K562 (cell line): ENCODE measurements around the gene KIZ. TPM values are rescaled to one million over a fixed set of nuclear protein-coding genes. Genes with fewer than 3 reads are reported as not detected.

Source experiments
- ATAC-seq: fragments of 200-7000 bp; cut with Tn5 transposase; 3 replicates; pipeline ENCODE4 v1.9.1; 2020; ENCODE audit warnings: moderate library complexity
- BruUV-seq: library from RNA; stranded (reverse); fragments of 400-500 nt; replicated peaks from 2 replicates; lab custom pipeline; 2021; lab: Mats Ljungman, UMichigan
- CTCF ChIA-PET: fragments of 300-600 bp; formaldehyde crosslinking; extraction: SDS; loops from one replicate; lab custom pipeline; 2021; ENCODE audit warnings: low intra/inter-chr PET ratio; lab: Yijun Ruan, JAX
- POLR2A ChIA-PET: fragments of 300-600, 350-650 bp; sonication (Branson Sonifier 250); formaldehyde crosslinking; extraction: SDS; loops from one replicate; lab custom pipeline; 2021; ENCODE audit warnings: antibody characterized with exemption, inconsistent platforms; lab: Yijun Ruan, JAX
- DNase-seq, 4 experiments: peaks; one replicate each; pipeline versions ENCODE4 v3.0.0 to v3.0.0-alpha.2; 2011 to 2018; ENCODE audit warnings: low spot score in 3 of 4, mixed read lengths in 3 of 4; ENCODE audit errors: extremely low read depth in 1 of 4
- FAIRE-seq: peaks from 2 replicates; lab custom pipeline; 2011; peaks lifted over from hg19 to GRCh38; lab: Jason Lieb, UNC
- H2AFZ ChIP-seq: 2 replicates; pipeline ENCODE4 v1.6.0; 2011; ENCODE audit warnings: low read depth, low read length, control low read depth, inconsistent platforms
- H3K27ac ChIP-seq: fragments of 200-600 bp; 3 replicates; pipeline ENCODE4 v1.8.0; 2011; ENCODE audit warnings: low read depth, mild to moderate bottlenecking, control low read depth, inconsistent platforms, low read length, moderate library complexity, mixed read lengths; ENCODE audit errors: extremely low read depth
- H3K27me3 ChIP-seq, 2 experiments: fragments of 300-600 bp in 1 of 2; 2 replicates in 1 of 2; 3 replicates in 1 of 2; pipeline versions ENCODE4 v1.6.0 to v1.8.0; 2011; ENCODE audit warnings: inconsistent platforms in 2 of 2, low read length in 2 of 2, mild to moderate bottlenecking in 1 of 2, mixed read lengths in 1 of 2, moderate library complexity in 1 of 2; ENCODE audit not compliant: control insufficient read depth in 2 of 2, insufficient read depth in 2 of 2
- H3K36me3 ChIP-seq: fragments of 300-600 bp; 3 replicates; pipeline ENCODE4 v1.8.0; 2011; ENCODE audit warnings: mild to moderate bottlenecking, low read length, inconsistent platforms; ENCODE audit not compliant: control insufficient read depth, insufficient read depth
- H3K4me1 ChIP-seq, 2 experiments: fragments of 200-600 bp in 1 of 2; replicated peaks in 1 of 2; 2 replicates in 1 of 2; 3 replicates in 1 of 2; pipeline versions ENCODE4 v1.5.1 to v1.8.0; 2011; ENCODE audit warnings: inconsistent platforms in 2 of 2, low read length in 2 of 2, mild to moderate bottlenecking in 1 of 2, mixed read lengths in 1 of 2, moderate library complexity in 1 of 2; ENCODE audit not compliant: control insufficient read depth in 2 of 2, insufficient read depth in 2 of 2
- H3K4me2 ChIP-seq: 2 replicates; pipeline ENCODE4 v1.6.1; 2011; ENCODE audit warnings: low read length, control low read depth, inconsistent platforms, mixed read lengths; ENCODE audit not compliant: insufficient read depth
- H3K4me3 ChIP-seq: fragments of 200-600 bp; sonication (generic), shearing (Covaris generic); 2 replicates; pipeline ENCODE4 v1.5.1; 2016; ENCODE audit warnings: control low read depth, inconsistent platforms
- H3K79me2 ChIP-seq: fragments of 200-600 bp; 3 replicates; pipeline ENCODE4 v1.8.0; 2011; ENCODE audit warnings: low read length, inconsistent platforms; ENCODE audit not compliant: control insufficient read depth, insufficient read depth
- H3K9ac ChIP-seq, 2 experiments: 2 replicates each; pipeline versions ENCODE4 v1.6.0 to v1.6.1; 2011; ENCODE audit warnings: low read depth in 2 of 2, low read length in 2 of 2, control low read depth in 1 of 2, inconsistent platforms in 1 of 2, mild to moderate bottlenecking in 1 of 2, mixed read lengths in 1 of 2; ENCODE audit not compliant: insufficient read depth in 1 of 2
- H3K9me1 ChIP-seq: one replicate; pipeline ENCODE4 v1.6.0; 2011; ENCODE audit warnings: inconsistent platforms, mild to moderate bottlenecking, low read length, moderate library complexity; ENCODE audit not compliant: control insufficient read depth, insufficient read depth
- H3K9me3 ChIP-seq: replicated peaks from 2 replicates; pipeline ENCODE4 v1.5.1; 2011; ENCODE audit warnings: low read depth, low read length, inconsistent platforms; ENCODE audit not compliant: control insufficient read depth, insufficient read depth
- H4K20me1 ChIP-seq: replicated peaks from 2 replicates; pipeline ENCODE4 v1.6.1; 2011; ENCODE audit warnings: low read length, inconsistent platforms, mixed read lengths; ENCODE audit not compliant: control insufficient read depth, insufficient read depth
- CTBP1 ChIP-seq: fragments of 450-650 bp; IDR thresholded peaks from 2 replicates; pipeline ENCODE4 v1.6.1; 2016; ENCODE audit warnings: borderline replicate concordance
- ESRRA ChIP-seq: fragments of 450-650 bp; IDR thresholded peaks from 2 replicates; pipeline ENCODE4 v1.6.1; 2014; ENCODE audit warnings: low read depth, mild to moderate bottlenecking, moderate library complexity, borderline replicate concordance
- EZH2 ChIP-seq: IDR thresholded peaks from 2 replicates; pipeline ENCODE4 v1.6.1; 2012; ENCODE audit warnings: low read depth, mild to moderate bottlenecking, inconsistent platforms, low read length, borderline replicate concordance
- HNRNPK ChIP-seq: fragments of 200-400 bp; formaldehyde crosslinking; IDR thresholded peaks from one replicate; pipeline ENCODE4 v1.6.1; 2018; ENCODE audit warnings: mild to moderate bottlenecking, low read depth, low read length; ENCODE audit not compliant: poor library complexity, severe bottlenecking
- NFE2L1 ChIP-seq: fragments of 450-650 bp; IDR thresholded peaks from 2 replicates; pipeline ENCODE4 v1.6.1; 2016; ENCODE audit warnings: missing genetic modification characterization, low read depth, mild to moderate bottlenecking, missing compliant biosample characterization, moderate library complexity, borderline replicate concordance
- PCBP2 ChIP-seq: fragments of 200-400 bp; formaldehyde crosslinking; IDR thresholded peaks from 2 replicates; pipeline ENCODE4 v1.6.1; 2018; ENCODE audit warnings: low read length, low read depth, mild to moderate bottlenecking, moderate library complexity; ENCODE audit not compliant: poor library complexity, severe bottlenecking
- POLR2G ChIP-seq: fragments of 200-400 bp; formaldehyde crosslinking; IDR thresholded peaks from 2 replicates; pipeline ENCODE4 v1.6.1; 2017; ENCODE audit warnings: low read depth, mild to moderate bottlenecking, antibody characterized with exemption, low read length, moderate library complexity
- RFX1 ChIP-seq: fragments of 450-650 bp; IDR thresholded peaks from 2 replicates; pipeline ENCODE4 v1.6.1; 2016; ENCODE audit warnings: mild to moderate bottlenecking, moderate library complexity
- TOE1 ChIP-seq, 2 experiments: fragments of 450-650 bp in 1 of 2; sonication (generic) in 1 of 2; formaldehyde crosslinking in 1 of 2; IDR thresholded peaks; 2 replicates each; pipeline versions ENCODE4 v1.7.1 to v1.8.0; 2016 to 2022; ENCODE audit warnings: borderline replicate concordance in 2 of 2, mild to moderate bottlenecking in 2 of 2, antibody characterized with exemption in 1 of 2, inconsistent platforms in 1 of 2, low read depth in 1 of 2, missing genetic modification reagents in 1 of 2, moderate library complexity in 1 of 2
- XRCC4 ChIP-seq: IDR thresholded peaks from one replicate; pipeline ENCODE4 v1.6.1; 2011; ENCODE audit not compliant: insufficient read depth, insufficient read length; ENCODE audit errors: extremely low read depth
- ZBTB8A ChIP-seq: fragments of 450-650 bp; IDR thresholded peaks from 2 replicates; pipeline ENCODE4 v1.6.1; 2018; ENCODE audit warnings: mild to moderate bottlenecking, moderate library complexity; ENCODE audit not compliant: partially characterized antibody
- ZEB2 ChIP-seq: fragments of 450-650 bp; IDR thresholded peaks from 2 replicates; pipeline ENCODE4 v1.6.1; 2016
- WGBS: fragments of 100-300 bp; shearing (Covaris generic); methylation state at CpG from one replicate; pipeline ENCODE4 v1.1.6; 2016; ENCODE audit warnings: low coverage, mixed read lengths; ENCODE audit not compliant: insufficient coverage; ENCODE audit errors: missing lambda C conversion rate; 5-methylcytosine and 5-hydroxymethylcytosine counted together
- in situ Hi-C: fragments of 300-500 bp; cut with MboI; formaldehyde crosslinking; loops from 4 replicates; pipeline ENCODE4 v1.15.0; 2018; ENCODE audit warnings: inconsistent platforms, mixed read lengths
- intact Hi-C: fragments of 100-400 bp; cut with micrococcal nuclease; formaldehyde crosslinking; loops from 2 replicates; pipeline ENCODE4 v1.14.2; 2022
- polyA plus RNA-seq, 8 experiments: library from polyadenylated mRNA; depleted of rRNA in 4 of 8; stranded (reverse) in 5 of 8; unstranded in 3 of 8; fragments of >200 nt; fragmentation: Nextera tagmentation in 2 of 8; fragmentation: Illumina TruSeq in 1 of 8; extraction: Ambion mirVana in 2 of 8; extraction: Trizol in 1 of 8; gene quantifications; 2 replicates each; pipeline versions ENCODE4 v1.2.1 to v1.2.3, GENCODE V29; 2011 to 2014; ENCODE audit warnings: inconsistent platforms in 1 of 8, missing spikeins in 1 of 8
- total RNA-seq, 7 experiments: library from RNA; depleted of rRNA in 6 of 7; stranded (reverse); fragments of >200 nt in 6 of 7; fragmentation: Illumina TruSeq in 2 of 7; extraction: Trizol in 2 of 7; gene quantifications; 2 replicates each; pipeline versions ENCODE4 v1.2.1 to v1.2.3, GENCODE V29; 2011 to 2021; ENCODE audit warnings: low replicate concordance in 1 of 7
- TF ChIP-seq, protein P1 (sequence below): sonication (generic); formaldehyde crosslinking; IDR thresholded peaks from 2 replicates; pipeline ENCODE4 v1.8.0; 2022; ENCODE audit warnings: missing genetic modification reagents, mild to moderate bottlenecking, moderate library complexity, borderline replicate concordance
- TF ChIP-seq, protein P2 (sequence below): sonication (generic); formaldehyde crosslinking; IDR thresholded peaks from 2 replicates; pipeline ENCODE4 v1.5.0; 2020; ENCODE audit warnings: missing genetic modification reagents
- TF ChIP-seq, protein P3 (sequence below): sonication (generic); formaldehyde crosslinking; IDR thresholded peaks from 2 replicates; pipeline ENCODE4 v1.8.0; 2022; ENCODE audit warnings: mild to moderate bottlenecking, missing genetic modification reagents
- TF ChIP-seq, protein P4 (sequence below): sonication (generic); formaldehyde crosslinking; IDR thresholded peaks from 2 replicates; pipeline ENCODE4 v1.8.0; 2022; ENCODE audit warnings: missing genetic modification reagents, mild to moderate bottlenecking, borderline replicate concordance

The KIZ gene
- total and polyA plus RNA-seq, 9 of the 15 experiments (the other 6 are each of a cell fraction or from before 2014, with no cell fraction given): 4.9 to 21.1 (median 13.5) TPM

DNA sequence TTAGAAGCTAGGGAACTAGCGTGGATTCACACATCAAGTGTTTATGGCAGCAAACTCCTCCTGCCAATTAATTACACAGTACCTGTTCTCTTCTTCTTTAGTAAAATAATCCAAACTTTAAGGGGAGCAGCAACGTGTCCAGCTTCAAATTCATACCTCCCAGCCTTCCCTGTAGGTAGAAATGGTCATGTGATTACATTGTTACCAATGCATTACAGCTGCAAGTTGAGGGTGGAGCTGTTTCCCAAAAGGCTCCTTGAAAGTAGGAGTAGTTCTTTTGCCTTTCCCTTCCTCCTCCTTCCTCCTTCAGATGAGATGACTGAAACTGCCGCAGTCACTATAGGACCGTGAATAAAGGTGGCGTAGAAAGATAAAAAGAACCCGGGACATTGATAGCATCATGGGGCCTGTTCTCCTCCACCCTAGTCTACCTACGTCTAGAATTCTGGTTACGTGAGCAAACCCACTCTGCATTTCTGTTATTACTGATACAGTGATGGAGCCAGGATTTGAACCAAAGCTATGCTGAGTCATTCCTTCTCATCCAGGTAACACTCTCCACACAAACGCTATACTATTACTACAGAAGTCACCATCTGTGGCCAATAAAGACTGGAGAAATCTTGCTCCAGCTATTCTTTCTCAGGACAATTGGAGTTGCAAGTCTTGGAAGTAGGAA lies 37.9 kb upstream of the KIZ start:
- intact Hi-C loops (no loop called here), in situ Hi-C loops (no loop called here)
- no peaks in the 10 kb centered on the region for H3K9me1 ChIP-seq
- no TSS peak for BruUV-seq
- no peaks in the 10 kb centered on the region; a peak in 1 of 5 replicates for H3K4me1 ChIP-seq
- peaks cover 5 to 8% of the 10 kb centered on the region in 2 experiments; a peak in 3 of 5 replicates for H3K27me3 ChIP-seq
- no peak overlapping the region for H2AFZ ChIP-seq
- H3K36me3 ChIP-seq: no peaks in the 10 kb centered on the region
- WGBS: 5% methylated on average over 9 of the region's 9 CpGs
- H3K4me2 ChIP-seq: no peak overlapping the region
- no peaks in the 10 kb centered on the region; the same call in 1 of the 2 replicates for H4K20me1 ChIP-seq
- FAIRE-seq (no peak), DNase-seq (peak in 2 of 4 experiments; percentile 6 to 26), ATAC-seq (peak; percentile 52; the same call in 2 of the 3 replicates)
- no peak overlapping the region for H3K4me3 ChIP-seq
- no peak overlapping the region for H3K27ac ChIP-seq
- POLR2A ChIA-PET: no interaction called here
- H3K79me2 ChIP-seq: no peaks in the 10 kb centered on the region
- H3K9ac ChIP-seq: no peak overlapping the region
- no peaks in the 10 kb centered on the region for H3K9me3 ChIP-seq
- CTCF ChIA-PET: no interaction called here
- peak; percentile 53; the same call in 1 of the 2 replicates for TF ChIP-seq TOE1 (IDR thresholded peaks at IDR 0.05; ENCODE audit: borderline replicate concordance)
- no peak for TF ChIP-seq TOE1 (CRISPR knock-in tag; IDR thresholded peaks at IDR 0.05; ENCODE audit: borderline replicate concordance, low read depth)
- TF ChIP-seq, protein P1, sequence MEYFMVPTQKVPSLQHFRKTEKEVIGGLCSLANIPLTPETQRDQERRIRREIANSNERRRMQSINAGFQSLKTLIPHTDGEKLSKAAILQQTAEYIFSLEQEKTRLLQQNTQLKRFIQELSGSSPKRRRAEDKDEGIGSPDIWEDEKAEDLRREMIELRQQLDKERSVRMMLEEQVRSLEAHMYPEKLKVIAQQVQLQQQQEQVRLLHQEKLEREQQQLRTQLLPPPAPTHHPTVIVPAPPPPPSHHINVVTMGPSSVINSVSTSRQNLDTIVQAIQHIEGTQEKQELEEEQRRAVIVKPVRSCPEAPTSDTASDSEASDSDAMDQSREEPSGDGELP (CRISPR knock-in tag): no peak
- no peak for TF ChIP-seq ESRRA
- TF ChIP-seq XRCC4: no peak
- no peak for TF ChIP-seq POLR2G
- no peak for TF ChIP-seq RFX1
- TF ChIP-seq PCBP2: no peak
- TF ChIP-seq ZEB2: peak; percentile 58; the same call in 1 of the 2 replicates
- TF ChIP-seq, protein P2, sequence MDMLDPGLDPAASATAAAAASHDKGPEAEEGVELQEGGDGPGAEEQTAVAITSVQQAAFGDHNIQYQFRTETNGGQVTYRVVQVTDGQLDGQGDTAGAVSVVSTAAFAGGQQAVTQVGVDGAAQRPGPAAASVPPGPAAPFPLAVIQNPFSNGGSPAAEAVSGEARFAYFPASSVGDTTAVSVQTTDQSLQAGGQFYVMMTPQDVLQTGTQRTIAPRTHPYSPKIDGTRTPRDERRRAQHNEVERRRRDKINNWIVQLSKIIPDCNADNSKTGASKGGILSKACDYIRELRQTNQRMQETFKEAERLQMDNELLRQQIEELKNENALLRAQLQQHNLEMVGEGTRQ: peak; percentile 49
- no peak for TF ChIP-seq EZH2
- TF ChIP-seq, protein P3, sequence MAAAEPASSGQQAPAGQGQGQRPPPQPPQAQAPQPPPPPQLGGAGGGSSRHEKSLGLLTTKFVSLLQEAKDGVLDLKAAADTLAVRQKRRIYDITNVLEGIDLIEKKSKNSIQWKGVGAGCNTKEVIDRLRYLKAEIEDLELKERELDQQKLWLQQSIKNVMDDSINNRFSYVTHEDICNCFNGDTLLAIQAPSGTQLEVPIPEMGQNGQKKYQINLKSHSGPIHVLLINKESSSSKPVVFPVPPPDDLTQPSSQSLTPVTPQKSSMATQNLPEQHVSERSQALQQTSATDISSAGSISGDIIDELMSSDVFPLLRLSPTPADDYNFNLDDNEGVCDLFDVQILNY (CRISPR knock-in tag): no peak
- TF ChIP-seq, protein P4, sequence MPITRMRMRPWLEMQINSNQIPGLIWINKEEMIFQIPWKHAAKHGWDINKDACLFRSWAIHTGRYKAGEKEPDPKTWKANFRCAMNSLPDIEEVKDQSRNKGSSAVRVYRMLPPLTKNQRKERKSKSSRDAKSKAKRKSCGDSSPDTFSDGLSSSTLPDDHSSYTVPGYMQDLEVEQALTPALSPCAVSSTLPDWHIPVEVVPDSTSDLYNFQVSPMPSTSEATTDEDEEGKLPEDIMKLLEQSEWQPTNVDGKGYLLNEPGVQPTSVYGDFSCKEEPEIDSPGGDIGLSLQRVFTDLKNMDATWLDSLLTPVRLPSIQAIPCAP (CRISPR knock-in tag): no peak
- TF ChIP-seq HNRNPK: no peak
- TF ChIP-seq ZBTB8A: no peak
- TF ChIP-seq NFE2L1 (tag): peak; percentile 30; the same call in 1 of the 2 replicates
- TF ChIP-seq CTBP1: peak; percentile 27; the same call in 1 of the 2 replicates
